Endothelial cell of umbilical vein (primary cell): Measurements from ENCODE around the gene NR6A1. TPM values are rescaled to one million over a fixed set of nuclear protein-coding genes. Genes with fewer than 3 reads are reported as not detected.

Experiments used
- BruUV-seq: library from RNA; stranded (reverse); fragments of 400-500 nt; replicated peaks from 2 replicates; lab custom pipeline; 2021; lab: Mats Ljungman, UMichigan
- CTCF ChIA-PET: fragments of 300-600, 350-600 bp; sonication (Branson Sonifier 250); formaldehyde crosslinking; loops from one replicate; lab custom pipeline; 2021; ENCODE audit warnings: antibody characterized with exemption, inconsistent platforms; lab: Charles Lee
- POLR2A ChIA-PET: fragments of 300-600, 350-600 bp; sonication (Branson Sonifier 250); formaldehyde crosslinking; loops from one replicate; lab custom pipeline; 2021; ENCODE audit warnings: antibody characterized with exemption, inconsistent platforms; lab: Charles Lee
- DNase-seq: peaks from one replicate; pipeline ENCODE4 v3.0.0-alpha.2; 2011; ENCODE audit warnings: low read depth, low spot score
- FAIRE-seq: peaks from 2 replicates; lab custom pipeline; 2011; peaks lifted over from hg19 to GRCh38; lab: Jason Lieb, UNC
- H2AFZ ChIP-seq: 2 replicates; pipeline ENCODE4 v1.6.0; 2012; ENCODE audit warnings: low read depth, low read length, control low read depth, inconsistent platforms
- H3K27ac ChIP-seq: 2 replicates; pipeline ENCODE4 v1.5.1; 2011; ENCODE audit warnings: low read depth, mild to moderate bottlenecking, control low read depth, low read length, moderate library complexity; ENCODE audit not compliant: insufficient read depth
- H3K27me3 ChIP-seq, 2 experiments: 2 replicates each; pipeline versions ENCODE4 v1.6.0 to v1.6.1; 2011; ENCODE audit warnings: low read length in 2 of 2, mixed read lengths in 1 of 2; ENCODE audit not compliant: control insufficient read depth in 2 of 2, insufficient read depth in 2 of 2
- H3K36me3 ChIP-seq, 2 experiments: 2 replicates in 1 of 2; 3 replicates in 1 of 2; pipeline ENCODE4 v1.5.1; 2011; ENCODE audit warnings: low read length in 2 of 2, mild to moderate bottlenecking in 1 of 2, moderate library complexity in 1 of 2; ENCODE audit not compliant: control insufficient read depth in 2 of 2, insufficient read depth in 2 of 2; ENCODE audit errors: extremely low read depth in 1 of 2
- H3K4me1 ChIP-seq: 3 replicates; pipeline ENCODE4 v1.5.1; 2011; ENCODE audit warnings: mild to moderate bottlenecking, low read length; ENCODE audit not compliant: control insufficient read depth, insufficient read depth; ENCODE audit errors: extremely low read depth
- H3K4me2 ChIP-seq: 2 replicates; pipeline ENCODE4 v1.6.1; 2011; ENCODE audit warnings: low read length, control low read depth, mixed read lengths; ENCODE audit not compliant: insufficient read depth
- H3K4me3 ChIP-seq, 3 experiments: fragments of 200-600 bp in 1 of 3; sonication (generic), shearing (Covaris generic) in 1 of 3; replicated peaks in 1 of 3; 2 replicates each; pipeline ENCODE4 v1.5.1; 2011 to 2016; ENCODE audit warnings: control low read depth in 3 of 3, low read length in 3 of 3, mild to moderate bottlenecking in 2 of 3, inconsistent platforms in 1 of 3, low read depth in 1 of 3, moderate library complexity in 1 of 3; ENCODE audit not compliant: insufficient read depth in 1 of 3
- H3K79me2 ChIP-seq: 2 replicates; pipeline ENCODE4 v1.6.0; 2012; ENCODE audit warnings: low read length, inconsistent platforms; ENCODE audit not compliant: control insufficient read depth, insufficient read depth
- H3K9ac ChIP-seq: replicated peaks from 2 replicates; pipeline ENCODE3; 2011; ENCODE audit warnings: low read length, control low read depth; ENCODE audit not compliant: insufficient read depth; ENCODE audit errors: extremely low read depth
- H3K9me1 ChIP-seq: replicated peaks from 3 replicates; pipeline ENCODE4 v1.6.0; 2011; ENCODE audit warnings: mild to moderate bottlenecking, low read length; ENCODE audit not compliant: control insufficient read depth, insufficient read depth; ENCODE audit errors: extremely low read depth
- H3K9me3 ChIP-seq: replicated peaks from 2 replicates; pipeline ENCODE4 v1.5.1; 2012; ENCODE audit warnings: low read length, inconsistent platforms; ENCODE audit not compliant: control insufficient read depth, insufficient read depth
- H4K20me1 ChIP-seq: replicated peaks from 2 replicates; pipeline ENCODE3; 2011; ENCODE audit warnings: mild to moderate bottlenecking, low read length; ENCODE audit not compliant: control insufficient read depth, insufficient read depth; ENCODE audit errors: extremely low read depth
- EZH2 ChIP-seq: IDR thresholded peaks from 2 replicates; pipeline ENCODE4 v1.6.1; 2012; ENCODE audit warnings: borderline replicate concordance, low read depth, mild to moderate bottlenecking, moderate library complexity, low read length, inconsistent platforms; ENCODE audit not compliant: severe bottlenecking
- FOS ChIP-seq: IDR thresholded peaks from 2 replicates; pipeline ENCODE4 v1.6.1; 2011; ENCODE audit warnings: mild to moderate bottlenecking, low read length, moderate library complexity, borderline replicate concordance; ENCODE audit not compliant: insufficient read depth
- GATA2 ChIP-seq: IDR thresholded peaks from 2 replicates; pipeline ENCODE4 v1.7.0; 2011; ENCODE audit warnings: low read depth, mild to moderate bottlenecking, moderate library complexity, mixed read lengths, low read length; ENCODE audit not compliant: insufficient read length, insufficient read depth
- JUN ChIP-seq: IDR thresholded peaks from 2 replicates; pipeline ENCODE4 v1.6.1; 2011; ENCODE audit warnings: borderline replicate concordance, low read depth; ENCODE audit not compliant: insufficient read length, insufficient read depth
- MYC ChIP-seq: IDR thresholded peaks from one replicate; pipeline ENCODE4 v1.6.1; 2011; ENCODE audit warnings: mild to moderate bottlenecking, low read depth, low read length
- POLR2A ChIP-seq: IDR thresholded peaks from 2 replicates; pipeline ENCODE4 v1.6.1; 2012; ENCODE audit warnings: low read depth, mild to moderate bottlenecking, control low read depth, low read length
- POLR2AphosphoS5 ChIP-seq: IDR thresholded peaks from 2 replicates; pipeline ENCODE4 v1.6.1; 2012; ENCODE audit warnings: low read depth, mild to moderate bottlenecking, control low read depth, low read length, moderate library complexity; ENCODE audit not compliant: insufficient read depth
- dilution Hi-C: fragments of 300-500 bp; cut with MboI; formaldehyde crosslinking; loops from one replicate; pipeline ENCODE4 v1.15.0; 2019; ENCODE audit warnings: low sequenced_read_pairs; ENCODE audit not compliant: extremely low pct_ligation_motif_present
- intact Hi-C: fragments of 100-400 bp; cut with micrococcal nuclease; formaldehyde crosslinking; loops from one replicate; pipeline ENCODE4 v1.10.0; 2022
- polyA plus RNA-seq, 4 experiments: library from polyadenylated mRNA; depleted of rRNA in 3 of 4; stranded (reverse) in 3 of 4; unstranded in 1 of 4; fragments of >200 nt; gene quantifications; 2 replicates each; pipeline versions ENCODE4 v1.2.1 to v1.2.3, GENCODE V29; 2011 to 2012; ENCODE audit warnings: missing spikeins in 1 of 4
- total RNA-seq: library from RNA; stranded (reverse); gene quantifications from 2 replicates; pipeline ENCODE4 v1.2.3, GENCODE V29; 2021
- TF ChIP-seq, protein P1 (sequence below): IDR thresholded peaks from 2 replicates; pipeline ENCODE4 v1.6.1; 2011; ENCODE audit not compliant: insufficient read depth, insufficient read length
- TF ChIP-seq, protein P2 (sequence below), 2 donors: IDR thresholded peaks; 1 replicate in 1 of 2; 2 replicates in 1 of 2; pipeline ENCODE4 v1.5.1; 2011; ENCODE audit warnings: low read length in 2 of 2, mild to moderate bottlenecking in 2 of 2, moderate library complexity in 2 of 2, control low read depth in 1 of 2, inconsistent platforms in 1 of 2, low read depth in 1 of 2; ENCODE audit not compliant: insufficient read depth in 1 of 2; ENCODE audit errors: extremely low read depth in 1 of 2

NR6A1 gene
- total and polyA plus RNA-seq, 2 donors (not counting 3 experiments of a cell fraction or from before 2014, with no cell fraction given): 0.17 to 1.2 TPM

DNA sequence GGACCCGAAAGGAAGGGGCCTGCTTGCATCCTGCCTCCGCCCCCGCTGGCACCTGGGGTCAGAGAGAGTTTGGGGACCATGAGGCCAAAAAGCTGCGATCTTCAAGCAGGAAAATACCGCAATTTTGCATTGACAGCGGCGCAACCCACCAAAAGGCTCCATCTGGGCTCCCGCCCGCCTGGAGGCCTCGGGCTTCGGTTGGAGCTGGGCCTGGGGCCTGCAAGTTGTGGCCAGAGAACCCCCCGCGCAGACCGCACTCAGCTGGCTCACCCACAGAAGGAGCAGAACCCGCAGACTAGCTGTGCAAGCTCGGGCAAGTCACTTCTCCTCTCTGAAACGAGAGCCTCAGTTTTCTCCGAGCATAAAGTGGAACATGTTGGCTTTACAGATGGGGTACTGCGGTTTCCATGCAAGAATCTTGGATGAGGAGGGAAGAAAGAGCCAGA lies 265.2 kb downstream of the NR6A1 start:
- CTCF ChIA-PET: interaction anchor here (1.0 to 1.3 kb wide), 2 partner anchors 18 to 31 kb away, joined by 3 to 4 read pairs; no protein-coding TSS in a partner anchor
- Histone ChIP-seq H3K9me3 (no peaks in the 10 kb centered on the region), H3K9ac (no peak overlapping the region), H3K27ac (no peak overlapping the region), H3K9me1 (no peaks in the 10 kb centered on the region), H3K4me3 (no peak overlapping the region), H3K27me3 (peaks cover 39 to 48% of the 10 kb centered on the region in 2 experiments), H3K4me2 (no peak overlapping the region), H3K4me1 (no peaks in the 10 kb centered on the region), H2AFZ (no peak overlapping the region), H3K36me3 (no peaks in the 10 kb centered on the region), H4K20me1 (no peaks in the 10 kb centered on the region), H3K79me2 (no peaks in the 10 kb centered on the region)
- no peak for FAIRE-seq
- no peak for DNase-seq
- intact Hi-C loops (no loop called here), dilution Hi-C loops (no loop called here)
- no peak for TF ChIP-seq POLR2A
- no peak for TF ChIP-seq MYC
- TF ChIP-seq POLR2AphosphoS5: no peak
- TF ChIP-seq JUN: no peak
- no TSS peak for BruUV-seq
- POLR2A ChIA-PET: no interaction called here

DNA sequence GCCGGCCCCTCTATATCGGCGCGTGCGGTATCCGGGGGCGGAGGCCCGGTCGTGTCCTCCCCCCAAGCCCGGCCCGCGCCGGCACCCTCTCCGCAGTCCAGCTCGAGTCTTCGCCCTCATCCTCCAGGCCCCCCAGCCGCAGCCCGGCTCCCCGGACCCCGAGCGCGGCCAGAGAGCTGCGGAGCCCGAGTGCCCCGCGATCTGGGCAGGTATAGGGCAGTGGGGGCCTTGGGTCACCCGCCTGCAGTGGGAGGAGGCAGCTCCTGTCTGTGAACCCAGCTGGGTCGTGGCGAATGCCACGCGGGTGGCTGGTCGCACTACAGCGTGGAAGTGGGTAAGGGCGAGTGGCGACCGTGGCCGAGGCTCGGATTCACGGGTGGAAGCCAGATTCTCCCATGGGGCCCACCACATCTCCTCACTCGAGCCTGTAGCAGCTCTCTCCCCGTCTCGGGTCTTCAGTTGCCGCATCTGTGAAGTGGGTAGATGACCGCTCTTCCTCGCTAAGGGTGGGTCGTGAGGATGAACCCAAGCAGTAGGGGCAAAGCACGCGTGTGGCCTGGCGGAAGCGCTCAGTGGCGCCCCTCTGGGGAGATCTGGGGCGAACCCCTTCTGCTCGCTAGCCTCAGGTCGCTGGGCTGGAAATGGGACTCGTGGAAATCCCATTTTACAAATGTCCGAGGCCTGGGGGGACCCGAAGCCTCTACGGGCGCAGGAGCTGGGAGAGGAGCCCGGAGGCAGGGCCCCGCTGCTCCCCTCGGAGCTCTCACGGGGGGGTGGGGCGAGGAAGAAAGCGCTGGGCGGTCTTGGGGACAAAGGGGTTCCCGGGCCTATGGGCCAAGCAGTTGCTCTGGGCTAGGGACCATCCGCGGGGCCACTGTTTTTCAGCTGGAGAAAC lies 265.9 kb downstream of the NR6A1 start:
- H3K4me2 ChIP-seq: no peak overlapping the region
- no peak overlapping the region for H3K9ac ChIP-seq
- dilution Hi-C loops (no loop called here), intact Hi-C loops (no loop called here)
- no peaks in the 10 kb centered on the region for H3K9me1 ChIP-seq
- no TSS peak for BruUV-seq
- H3K27me3 ChIP-seq: peaks cover 41 to 50% of the 10 kb centered on the region in 2 experiments
- TF ChIP-seq, protein P1, sequence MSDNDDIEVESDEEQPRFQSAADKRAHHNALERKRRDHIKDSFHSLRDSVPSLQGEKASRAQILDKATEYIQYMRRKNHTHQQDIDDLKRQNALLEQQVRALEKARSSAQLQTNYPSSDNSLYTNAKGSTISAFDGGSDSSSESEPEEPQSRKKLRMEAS: no peak
- TF ChIP-seq POLR2A (no peak), FOS (no peak), MYC (no peak), EZH2 (no peak), JUN (no peak), POLR2AphosphoS5 (no peak), GATA2 (no peak)
- TF ChIP-seq, protein P2, sequence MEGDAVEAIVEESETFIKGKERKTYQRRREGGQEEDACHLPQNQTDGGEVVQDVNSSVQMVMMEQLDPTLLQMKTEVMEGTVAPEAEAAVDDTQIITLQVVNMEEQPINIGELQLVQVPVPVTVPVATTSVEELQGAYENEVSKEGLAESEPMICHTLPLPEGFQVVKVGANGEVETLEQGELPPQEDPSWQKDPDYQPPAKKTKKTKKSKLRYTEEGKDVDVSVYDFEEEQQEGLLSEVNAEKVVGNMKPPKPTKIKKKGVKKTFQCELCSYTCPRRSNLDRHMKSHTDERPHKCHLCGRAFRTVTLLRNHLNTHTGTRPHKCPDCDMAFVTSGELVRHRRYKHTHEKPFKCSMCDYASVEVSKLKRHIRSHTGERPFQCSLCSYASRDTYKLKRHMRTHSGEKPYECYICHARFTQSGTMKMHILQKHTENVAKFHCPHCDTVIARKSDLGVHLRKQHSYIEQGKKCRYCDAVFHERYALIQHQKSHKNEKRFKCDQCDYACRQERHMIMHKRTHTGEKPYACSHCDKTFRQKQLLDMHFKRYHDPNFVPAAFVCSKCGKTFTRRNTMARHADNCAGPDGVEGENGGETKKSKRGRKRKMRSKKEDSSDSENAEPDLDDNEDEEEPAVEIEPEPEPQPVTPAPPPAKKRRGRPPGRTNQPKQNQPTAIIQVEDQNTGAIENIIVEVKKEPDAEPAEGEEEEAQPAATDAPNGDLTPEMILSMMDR (IDR thresholded peaks at IDR 0.05; ENCODE audit: extremely low read depth in 1 of 2, insufficient read depth in 1 of 2, low read depth in 1 of 2, low read length in 2 of 2): no peak
- ChIA-PET CTCF (interaction anchor here (1.0 to 1.3 kb wide), 2 partner anchors 18 to 32 kb away, joined by 3 to 4 read pairs; no protein-coding TSS in a partner anchor), POLR2A (no interaction called here)
- DNase-seq (no peak), FAIRE-seq (no peak)
- no peaks in the 10 kb centered on the region for H3K4me1 ChIP-seq
- H4K20me1 ChIP-seq: no peaks in the 10 kb centered on the region
- H3K4me3 ChIP-seq: no peak overlapping the region
- H3K9me3 ChIP-seq: no peaks in the 10 kb centered on the region
- H2AFZ ChIP-seq: no peak overlapping the region
- no peaks in the 10 kb centered on the region for H3K36me3 ChIP-seq
- H3K27ac ChIP-seq: no peak overlapping the region
- H3K79me2 ChIP-seq: no peaks in the 10 kb centered on the region
